GM21717 (cell line): ENCODE results near the gene OR5B17.
"Not testable (repeated sequence)": the region's sequence is repeated elsewhere in the genome, so short reads cannot be mapped to it uniquely, and the experiment has no call there.

Experiments used
- ATAC-seq: cut with Tn5 transposase; IDR thresholded peaks from one replicate; pipeline ENCODE4 v1.9.1; 2021; ENCODE audit warnings: mild to moderate bottlenecking, moderate library complexity; ENCODE audit not compliant: unreplicated experiment

Gene OR5B17

GRCh38 chr11:58358969-58359368 lies at the start of gene OR5B17:
Gene OR5B17 (minus strand): TSS chr11:58359069. CDS start chr11:58359069, 0 bp downstream.
- ATAC-seq: no peak

GRCh38 chr11:58406774-58407173 lies 47.9 kb upstream of the OR5B17 start, which contains the start of gene OR5B3:
Gene OR5B3 (minus strand): TSS chr11:58406874. CDS start chr11:58403409, 3,465 bp downstream.
- ATAC-seq: no peak

- ATAC-seq: not testable (repeated sequence)
Measured at GRCh38 chr11:58399622-58400021, 40.8 kb upstream of the OR5B17 start.

GRCh38 chr11:58395581-58395980 lies 36.7 kb upstream of the OR5B17 start:
- no peak for ATAC-seq

- ATAC-seq: no peak
Measured at GRCh38 chr11:58394195-58394594, 35.3 kb upstream of the OR5B17 start.

GRCh38 chr11:58392746-58393145 lies 33.9 kb upstream of the OR5B17 start:
- no peak for ATAC-seq

- no peak for ATAC-seq
Measured at GRCh38 chr11:58391879-58392278, 33.0 kb upstream of the OR5B17 start.

GRCh38 chr11:58390551-58391063 lies 31.7 kb upstream of the OR5B17 start:
- ATAC-seq: no peak

GRCh38 chr11:58354727-58355126 lies 4.1 kb downstream of the OR5B17 start:
- no peak for ATAC-seq

- no peak for ATAC-seq
Measured at GRCh38 chr11:58345204-58345603, 13.7 kb downstream of the OR5B17 start.

- no peak for ATAC-seq
Measured at GRCh38 chr11:58334708-58335107, 24.2 kb downstream of the OR5B17 start.

GRCh38 chr11:58330861-58331260 lies 28.0 kb downstream of the OR5B17 start:
- ATAC-seq: no peak

GRCh38 chr11:58318532-58318931 lies 40.3 kb downstream of the OR5B17 start:
- no peak for ATAC-seq

- no peak for ATAC-seq
Measured at GRCh38 chr11:58316142-58316541, 42.7 kb downstream of the OR5B17 start.
